GM12878 (cell line): ENCODE results near the gene MIEN1. TPM values are rescaled to one million over a fixed set of nuclear protein-coding genes. Genes with fewer than 3 reads are reported as not detected.

ENCODE experiments used
- ASH2L ChIP-seq: fragments of 300-600, 200-600 bp; sonication (generic); IDR thresholded peaks from 2 replicates; pipeline ENCODE4 v1.6.1; 2017; ENCODE audit warnings: low read depth, mild to moderate bottlenecking, borderline replicate concordance
- BCL11A ChIP-seq: IDR thresholded peaks from 2 replicates; pipeline ENCODE4 v1.6.1; 2011; ENCODE audit warnings: low read depth, low read length
- CBX5 ChIP-seq: sonication (generic); IDR thresholded peaks from 2 replicates; pipeline ENCODE4 v1.6.1; 2016; ENCODE audit warnings: low read depth, moderate library complexity, mild to moderate bottlenecking, inconsistent platforms
- CHD4 ChIP-seq: fragments of 200-600 bp; sonication (generic); IDR thresholded peaks from 2 replicates; pipeline ENCODE4 v1.6.1; 2016; ENCODE audit warnings: mild to moderate bottlenecking
- CREB1 ChIP-seq: IDR thresholded peaks from 2 replicates; pipeline ENCODE4 v1.6.1; 2012; ENCODE audit warnings: low read depth, mild to moderate bottlenecking, inconsistent platforms
- CREM ChIP-seq: IDR thresholded peaks from 2 replicates; pipeline ENCODE4 v1.6.1; 2014; ENCODE audit warnings: antibody characterized with exemption, low read depth
- CUX1 ChIP-seq: IDR thresholded peaks from 2 replicates; pipeline ENCODE4 v1.6.1; 2012; ENCODE audit warnings: improper control_type of control experiment, low read depth, low read length; ENCODE audit not compliant: insufficient replicate concordance
- EP300 ChIP-seq, 2 experiments: fragments of 150-350 bp in 1 of 2; IDR thresholded peaks; 2 replicates each; pipeline ENCODE4 v1.6.1; 2011 to 2012; ENCODE audit warnings: low read depth in 2 of 2, low read length in 2 of 2, borderline replicate concordance in 1 of 2, improper control_type of control experiment in 1 of 2, inconsistent platforms in 1 of 2; ENCODE audit not compliant: control insufficient read depth in 1 of 2
- HDAC2 ChIP-seq: fragments of 200-600 bp; sonication (generic); IDR thresholded peaks from 2 replicates; pipeline ENCODE4 v1.6.1; 2017
- IKZF1 ChIP-seq: fragments of 450-650 bp; conservative IDR thresholded peaks from 2 replicates; pipeline ENCODE4 v1.6.1; 2017; ENCODE audit warnings: antibody characterized with exemption, mild to moderate bottlenecking
- IRF4 ChIP-seq: IDR thresholded peaks from 2 replicates; pipeline ENCODE4 v1.6.1; 2011; ENCODE audit warnings: low read depth, low read length
- JUNB ChIP-seq: IDR thresholded peaks from 2 replicates; pipeline ENCODE4 v1.6.1; 2016; ENCODE audit warnings: antibody characterized with exemption, mild to moderate bottlenecking
- JUND ChIP-seq: IDR thresholded peaks from 2 replicates; pipeline ENCODE4 v1.6.1; 2012; ENCODE audit warnings: low read depth, mild to moderate bottlenecking, low read length, improper control_type of control experiment, moderate library complexity
- KAT2A ChIP-seq: conservative IDR thresholded peaks from 2 replicates; pipeline ENCODE4 v1.6.1; 2011; ENCODE audit warnings: low read depth, low read length; ENCODE audit not compliant: control insufficient read depth
- KDM1A ChIP-seq: fragments of 200-600 bp; sonication (generic); IDR thresholded peaks from 2 replicates; pipeline ENCODE4 v1.6.1; 2016; ENCODE audit warnings: borderline replicate concordance
- NFYA ChIP-seq: IDR thresholded peaks from 2 replicates; pipeline ENCODE4 v1.6.1; 2011; ENCODE audit warnings: low read depth, mild to moderate bottlenecking, low read length, improper control_type of control experiment, borderline replicate concordance
- NFYB ChIP-seq: IDR thresholded peaks from 2 replicates; pipeline ENCODE4 v1.6.1; 2011; ENCODE audit warnings: low read depth, mild to moderate bottlenecking, low read length, improper control_type of control experiment, moderate library complexity; ENCODE audit not compliant: insufficient read depth
- NR2C1 ChIP-seq: fragments of 450-650 bp; IDR thresholded peaks from 2 replicates; pipeline ENCODE4 v1.6.1; 2017; ENCODE audit warnings: antibody characterized with exemption, mild to moderate bottlenecking, moderate library complexity
- POLR2A ChIP-seq: IDR thresholded peaks from 2 replicates; pipeline ENCODE4 v1.6.1; 2011; ENCODE audit warnings: low read depth, mild to moderate bottlenecking, low read length
- POLR2AphosphoS2 ChIP-seq: IDR thresholded peaks from 2 replicates; pipeline ENCODE4 v1.6.1; 2011; ENCODE audit warnings: low read depth, mild to moderate bottlenecking, low read length, improper control_type of control experiment, moderate library complexity
- WRNIP1 ChIP-seq: IDR thresholded peaks from 2 replicates; pipeline ENCODE4 v1.6.1; 2011; ENCODE audit warnings: low read depth, low read length, improper control_type of control experiment, borderline replicate concordance
- ZBTB4 ChIP-seq: fragments of 450-650 bp; formaldehyde crosslinking; IDR thresholded peaks from 2 replicates; pipeline ENCODE4 v1.4.0; 2022; ENCODE audit warnings: mild to moderate bottlenecking, moderate library complexity
- ZNF24 ChIP-seq: fragments of 450-650 bp; IDR thresholded peaks from 2 replicates; pipeline ENCODE4 v1.6.1; 2017; ENCODE audit warnings: antibody characterized with exemption, mild to moderate bottlenecking
- ZNF384 ChIP-seq: IDR thresholded peaks from 2 replicates; pipeline ENCODE4 v1.6.1; 2012; ENCODE audit warnings: low read depth, mild to moderate bottlenecking, low read length, improper control_type of control experiment, borderline replicate concordance
- polyA plus RNA-seq, 11 experiments: library from polyadenylated mRNA; depleted of rRNA in 4 of 11; unstranded in 6 of 11; stranded (reverse) in 5 of 11; fragments of >200 nt; fragmentation: Nextera tagmentation in 4 of 11; fragmentation: Illumina TruSeq in 1 of 11; extraction: Ambion mirVana in 4 of 11; extraction: Trizol in 1 of 11; gene quantifications; 1 replicate in 1 of 11; 2 replicates in 10 of 11; pipeline versions ENCODE4 v1.2.1 to v1.2.3, GENCODE V29; 2011 to 2016; ENCODE audit warnings: inconsistent platforms in 2 of 11, missing spikeins in 2 of 11, low read depth in 1 of 11
- total RNA-seq, 4 experiments: library from RNA; depleted of rRNA in 3 of 4; stranded (reverse); fragments of >200 nt in 3 of 4; fragmentation: Illumina TruSeq in 1 of 4; extraction: Trizol in 1 of 4; gene quantifications; 2 replicates each; pipeline versions ENCODE4 v1.2.1 to v1.2.3, GENCODE V29; 2013 to 2021

The MIEN1 gene
- total and polyA plus RNA-seq, 10 of the 15 experiments (the other 5 are each of a cell fraction or from before 2014, with no cell fraction given) = 24.9 to 89.1 (median 47.7) TPM

GRCh38 chr17:39687546-39688474 lies 42.5 kb downstream of the MIEN1 start, which contains the start of gene PGAP3 (continued):
- TF ChIP-seq CUX1 (no peak), JUND (no peak), IRF4 (no peak), ZNF384 (no peak), KDM1A (no peak), NR2C1 (peak; percentile 97), JUNB (no peak), HDAC2 (no peak), NFYB (peak; percentile 66; the same call in 1 of the 2 replicates), ZNF24 (no peak), POLR2A (peak; percentile 94), CREM (peak; percentile 11; the same call in 1 of the 2 replicates), WRNIP1 (peak; percentile 66; the same call in 1 of the 2 replicates), CHD4 (no peak), CREB1 (peak; percentile 26), NFYA (no peak), POLR2AphosphoS2 (peak; percentile 62; the same call in 1 of the 2 replicates), BCL11A (no peak), EP300 (IDR thresholded peaks at IDR 0.05; ENCODE audit: borderline replicate concordance in 1 of 2, control insufficient read depth in 1 of 2, low read depth in 2 of 2, low read length in 2 of 2) (no peak), CBX5 (no peak), ZBTB4 (CRISPR knock-in tag) (no peak), IKZF1 (peak; percentile 76), KAT2A (no peak), ASH2L (no peak)
